GM18520 (cell line): Measurements from ENCODE around the gene PARVB.
"Not testable (repeated sequence)": the region's sequence is repeated elsewhere in the genome, so short reads cannot be mapped to it uniquely, and the experiment has no call there.

ENCODE experiments used
- ATAC-seq: cut with Tn5 transposase; IDR thresholded peaks from one replicate; pipeline ENCODE4 v1.9.1; 2021; ENCODE audit not compliant: unreplicated experiment

Gene PARVB

GRCh38 chr22:43996170-43996980 lies 27.7 kb upstream of the PARVB start:
- peak; percentile 51 for ATAC-seq

- no peak for ATAC-seq
These were observed 27.2 kb upstream of the PARVB start for GRCh38 chr22:43996981-43997265.

- ATAC-seq, result no peak
These were observed 25.3 kb upstream of the PARVB start for GRCh38 chr22:43998679-43999264.

- no peak for ATAC-seq
These were observed 24.7 kb upstream of the PARVB start for GRCh38 chr22:43999378-43999777.

- no peak for ATAC-seq
These were observed 24.0 kb upstream of the PARVB start for GRCh38 chr22:44000123-44000522.

GRCh38 chr22:44001521-44001920 lies 22.6 kb upstream of the PARVB start:
- no peak for ATAC-seq

- ATAC-seq, result no peak
These were observed 21.8 kb upstream of the PARVB start for GRCh38 chr22:44002324-44002723.

GRCh38 chr22:44002997-44003396 lies 21.1 kb upstream of the PARVB start:
- ATAC-seq, result no peak

GRCh38 chr22:44003405-44004103 lies 20.5 kb upstream of the PARVB start:
- ATAC-seq, result no peak

GRCh38 chr22:44004104-44004460 lies 20.0 kb upstream of the PARVB start:
- ATAC-seq, result no peak

GRCh38 chr22:44005524-44005923 lies 18.6 kb upstream of the PARVB start:
- no peak for ATAC-seq

GRCh38 chr22:44012162-44012561 lies 11.9 kb upstream of the PARVB start:
- no peak for ATAC-seq

- ATAC-seq, result no peak
These were observed 11.5 kb upstream of the PARVB start for GRCh38 chr22:44012591-44012990.

- ATAC-seq, result no peak
These were observed 9.9 kb upstream of the PARVB start for GRCh38 chr22:44014241-44014640.

GRCh38 chr22:44016586-44016985 lies 7.5 kb upstream of the PARVB start:
- ATAC-seq, result not testable (repeated sequence)

GRCh38 chr22:44018594-44018993 lies 5.5 kb upstream of the PARVB start:
- no peak for ATAC-seq

- ATAC-seq, result no peak
These were observed 4.7 kb upstream of the PARVB start for GRCh38 chr22:44019416-44019815.

- ATAC-seq, result no peak
These were observed 4.3 kb upstream of the PARVB start for GRCh38 chr22:44019846-44020245.

GRCh38 chr22:44020981-44021380 lies 3.1 kb upstream of the PARVB start:
- ATAC-seq, result no peak

- ATAC-seq, result no peak
These were observed 456 bp upstream of the PARVB start for GRCh38 chr22:44023404-44024287.
